ENCODE results near the gene NF2.

DNA sequence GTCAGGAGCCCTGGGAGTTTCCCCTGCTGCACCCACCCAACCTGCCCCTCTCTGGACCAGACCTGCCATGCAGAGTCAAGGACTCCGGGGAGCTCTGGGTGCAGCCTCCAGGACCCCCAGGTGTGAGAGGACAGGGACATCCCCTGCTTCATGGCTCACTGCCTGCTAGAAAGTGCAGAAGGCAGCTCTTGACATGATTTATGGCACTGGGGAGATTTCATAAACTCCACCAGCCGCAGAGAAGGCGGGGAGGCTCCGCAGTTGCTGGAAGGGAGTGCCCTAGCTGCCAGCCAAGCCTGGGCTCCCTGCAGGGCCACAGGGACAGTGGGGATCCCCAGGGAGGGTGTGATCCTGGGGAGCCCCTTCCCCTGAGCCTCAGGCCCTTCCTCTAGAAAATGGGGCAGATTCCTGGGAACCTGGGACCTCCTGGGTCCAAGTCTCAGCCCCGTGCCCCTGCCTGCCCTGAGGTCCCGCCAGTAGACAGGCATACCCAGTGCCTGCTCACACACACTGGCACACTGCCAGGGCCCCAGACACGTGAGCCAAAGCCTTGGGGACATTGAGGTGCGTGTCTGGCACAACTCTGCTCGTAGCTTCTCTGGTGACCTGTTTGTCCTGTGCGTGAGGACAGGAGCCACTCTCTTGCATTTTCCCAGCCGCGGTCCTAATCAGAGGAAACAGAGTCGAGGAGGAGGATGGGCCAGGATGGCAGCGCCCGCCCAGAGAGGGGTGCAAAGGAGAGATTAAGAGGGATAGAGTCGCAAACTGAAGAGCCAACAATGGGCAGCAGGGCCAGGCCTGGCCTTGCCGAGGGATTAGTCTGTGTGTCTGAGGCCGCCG is 130.1 kb downstream of the NF2 start:
- TF ChIP-seq, protein P1, sequence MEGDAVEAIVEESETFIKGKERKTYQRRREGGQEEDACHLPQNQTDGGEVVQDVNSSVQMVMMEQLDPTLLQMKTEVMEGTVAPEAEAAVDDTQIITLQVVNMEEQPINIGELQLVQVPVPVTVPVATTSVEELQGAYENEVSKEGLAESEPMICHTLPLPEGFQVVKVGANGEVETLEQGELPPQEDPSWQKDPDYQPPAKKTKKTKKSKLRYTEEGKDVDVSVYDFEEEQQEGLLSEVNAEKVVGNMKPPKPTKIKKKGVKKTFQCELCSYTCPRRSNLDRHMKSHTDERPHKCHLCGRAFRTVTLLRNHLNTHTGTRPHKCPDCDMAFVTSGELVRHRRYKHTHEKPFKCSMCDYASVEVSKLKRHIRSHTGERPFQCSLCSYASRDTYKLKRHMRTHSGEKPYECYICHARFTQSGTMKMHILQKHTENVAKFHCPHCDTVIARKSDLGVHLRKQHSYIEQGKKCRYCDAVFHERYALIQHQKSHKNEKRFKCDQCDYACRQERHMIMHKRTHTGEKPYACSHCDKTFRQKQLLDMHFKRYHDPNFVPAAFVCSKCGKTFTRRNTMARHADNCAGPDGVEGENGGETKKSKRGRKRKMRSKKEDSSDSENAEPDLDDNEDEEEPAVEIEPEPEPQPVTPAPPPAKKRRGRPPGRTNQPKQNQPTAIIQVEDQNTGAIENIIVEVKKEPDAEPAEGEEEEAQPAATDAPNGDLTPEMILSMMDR (IDR thresholded peaks at IDR 0.05; ENCODE audit: low read depth, low read length), result no peak
- TF ChIP-seq MYC (IDR thresholded peaks at IDR 0.05; ENCODE audit: low read depth, low read length) (no peak), POLR2A (IDR thresholded peaks at IDR 0.05; ENCODE audit: extremely low read depth, insufficient read length) (no peak)

Data from NB4 (cell line).